ENCODE measurements around the gene PSTPIP1. TPM values are rescaled to one million over a fixed set of nuclear protein-coding genes. Genes with fewer than 3 reads are reported as not detected.

Gene PSTPIP1
- polyA plus RNA-seq, 1 donor (not counting 4 experiments of a cell fraction or from before 2014, with no cell fraction given), result 9.6 TPM

GRCh38 chr15:76967067-76967466, 27.9 kb upstream of the PSTPIP1 start:
- FAIRE-seq (no peak), DNase-seq (ENCODE audit: low read depth, low spot score) (no peak)
- Histone ChIP-seq H3K79me2 (ENCODE audit: control insufficient read depth, insufficient read depth, low read length) (no peaks in the 10 kb centered on the region), H2AFZ (ENCODE audit: control insufficient read depth, low read length) (no peak overlapping the region), H3K9me3 (ENCODE audit: control insufficient read depth, low read depth, low read length) (no peaks in the 10 kb centered on the region), H3K9me1 (ENCODE audit: control insufficient read depth, extremely low read depth, insufficient read depth, low read length) (no peaks in the 10 kb centered on the region), H3K4me3 (ENCODE audit: control insufficient read depth in 2 of 3, extremely low read depth in 1 of 3, insufficient read depth in 2 of 3, low read depth in 1 of 3, low read length in 3 of 3) (no peak overlapping the region), H3K9ac (ENCODE audit: control insufficient read depth, extremely low read depth, insufficient read depth, low read length) (no peak overlapping the region), H3K27me3 (ENCODE audit: control insufficient read depth, extremely low read depth, insufficient read depth, low read length) (no peaks in the 10 kb centered on the region), H3K4me1 (ENCODE audit: control insufficient read depth, extremely low read depth, insufficient read depth, low read length) (peaks cover 14% of the 10 kb centered on the region), H3K36me3 (ENCODE audit: control insufficient read depth in 2 of 2, extremely low read depth in 1 of 2, insufficient read depth in 2 of 2, low read length in 2 of 2) (no peaks in the 10 kb centered on the region), H3K4me2 (ENCODE audit: control insufficient read depth, extremely low read depth, insufficient read depth, low read depth, low read length) (no peak overlapping the region), H3K27ac (ENCODE audit: control insufficient read depth, insufficient read depth, low read length) (no peak overlapping the region), H4K20me1 (ENCODE audit: control insufficient read depth, extremely low read depth, insufficient read depth, low read length) (no peaks in the 10 kb centered on the region)
- dilution Hi-C loops (cut with MboI; ENCODE audit: extremely low pct_ligation_motif_present, low sequenced_read_pairs), result no loop called here
- TF ChIP-seq EZH2 (IDR thresholded peaks at IDR 0.05; ENCODE audit: low read length) (no peak), CTCF (optimal IDR thresholded peaks at IDR 0.05 in 1 of 3, IDR thresholded peaks at IDR 0.05 in 1 of 3, conservative IDR thresholded peaks at IDR 0.05 in 1 of 3; ENCODE audit: extremely low read depth in 1 of 3, insufficient read depth in 2 of 3, low read length in 3 of 3) (no peak)

- no peak for FAIRE-seq
- no peak overlapping the region for H3K4me2 ChIP-seq (ENCODE audit: control insufficient read depth, extremely low read depth, insufficient read depth, low read depth, low read length)
- H3K9ac ChIP-seq (ENCODE audit: control insufficient read depth, extremely low read depth, insufficient read depth, low read length), result no peak overlapping the region
- no peak for DNase-seq (ENCODE audit: low read depth, low spot score)
- H3K9me1 ChIP-seq (ENCODE audit: control insufficient read depth, extremely low read depth, insufficient read depth, low read length), result no peaks in the 10 kb centered on the region
- H3K79me2 ChIP-seq (ENCODE audit: control insufficient read depth, insufficient read depth, low read length), result no peaks in the 10 kb centered on the region
- H3K9me3 ChIP-seq (ENCODE audit: control insufficient read depth, low read depth, low read length), result no peaks in the 10 kb centered on the region
- no peaks in the 10 kb centered on the region for H3K27me3 ChIP-seq (ENCODE audit: control insufficient read depth, extremely low read depth, insufficient read depth, low read length)
- H3K36me3 ChIP-seq (ENCODE audit: control insufficient read depth in 2 of 2, extremely low read depth in 1 of 2, insufficient read depth in 2 of 2, low read length in 2 of 2), result no peaks in the 10 kb centered on the region
- TF ChIP-seq CTCF (optimal IDR thresholded peaks at IDR 0.05 in 1 of 3, IDR thresholded peaks at IDR 0.05 in 1 of 3, conservative IDR thresholded peaks at IDR 0.05 in 1 of 3; ENCODE audit: extremely low read depth in 1 of 3, insufficient read depth in 2 of 3, low read length in 3 of 3) (no peak), EZH2 (IDR thresholded peaks at IDR 0.05; ENCODE audit: low read length) (no peak)
- H3K27ac ChIP-seq (ENCODE audit: control insufficient read depth, insufficient read depth, low read length), result no peak overlapping the region
- dilution Hi-C loops (cut with MboI; ENCODE audit: extremely low pct_ligation_motif_present, low sequenced_read_pairs), result no loop called here
- H3K4me1 ChIP-seq (ENCODE audit: control insufficient read depth, extremely low read depth, insufficient read depth, low read length), result peaks cover 22% of the 10 kb centered on the region
- H2AFZ ChIP-seq (ENCODE audit: control insufficient read depth, low read length), result no peak overlapping the region
- H4K20me1 ChIP-seq (ENCODE audit: control insufficient read depth, extremely low read depth, insufficient read depth, low read length), result no peaks in the 10 kb centered on the region
- H3K4me3 ChIP-seq (ENCODE audit: control insufficient read depth in 2 of 3, extremely low read depth in 1 of 3, insufficient read depth in 2 of 3, low read depth in 1 of 3, low read length in 3 of 3), result no peak overlapping the region
Measured at GRCh38 chr15:76968306-76968705, 26.6 kb upstream of the PSTPIP1 start.
